Subcutaneous abdominal adipose tissue (tissue), 5 donors: Measurements from ENCODE around the gene NNAT.
"Not testable (repeated sequence)": the region's sequence is repeated elsewhere in the genome, so short reads cannot be mapped to it uniquely, and the experiment has no call there.

Experiments
- H3K27ac ChIP-seq: one replicate; pipeline ENCODE4 v1.7.0; 2013; ENCODE audit warnings: low read depth, mild to moderate bottlenecking, inconsistent platforms, low read length, moderate library complexity
- H3K27me3 ChIP-seq, 5 donors: one replicate each; pipeline ENCODE4 v1.7.0; 2013; ENCODE audit warnings: low read length in 5 of 5, inconsistent platforms in 1 of 5; ENCODE audit not compliant: control insufficient read depth in 5 of 5, insufficient read depth in 4 of 5
- H3K36me3 ChIP-seq, 5 donors: one replicate each; pipeline ENCODE4 v1.7.0; 2013; ENCODE audit warnings: low read length in 5 of 5; ENCODE audit not compliant: control insufficient read depth in 5 of 5, insufficient read depth in 5 of 5
- H3K4me1 ChIP-seq, 5 donors: one replicate each; pipeline ENCODE4 v1.7.0; 2013; ENCODE audit warnings: low read length in 5 of 5, mild to moderate bottlenecking in 3 of 5, moderate library complexity in 1 of 5; ENCODE audit not compliant: control insufficient read depth in 5 of 5, insufficient read depth in 5 of 5
- H3K4me3 ChIP-seq, 5 donors: one replicate each; pipeline ENCODE4 v1.7.0; 2013; ENCODE audit warnings: low read length in 5 of 5, low read depth in 1 of 5
- H3K9ac ChIP-seq, 5 donors: one replicate each; pipeline ENCODE4 v1.7.0; 2013; ENCODE audit warnings: low read length in 5 of 5, mild to moderate bottlenecking in 4 of 5, moderate library complexity in 3 of 5
- H3K9me3 ChIP-seq, 5 donors: one replicate each; pipeline ENCODE4 v1.7.0; 2013; ENCODE audit warnings: low read length in 5 of 5; ENCODE audit not compliant: control insufficient read depth in 5 of 5
- donor health status: healthy.
- donor health status: healthy.
- donor health status: healthy.
- donor health status: healthy.
- donor health status: healthy.

NNAT gene

DNA sequence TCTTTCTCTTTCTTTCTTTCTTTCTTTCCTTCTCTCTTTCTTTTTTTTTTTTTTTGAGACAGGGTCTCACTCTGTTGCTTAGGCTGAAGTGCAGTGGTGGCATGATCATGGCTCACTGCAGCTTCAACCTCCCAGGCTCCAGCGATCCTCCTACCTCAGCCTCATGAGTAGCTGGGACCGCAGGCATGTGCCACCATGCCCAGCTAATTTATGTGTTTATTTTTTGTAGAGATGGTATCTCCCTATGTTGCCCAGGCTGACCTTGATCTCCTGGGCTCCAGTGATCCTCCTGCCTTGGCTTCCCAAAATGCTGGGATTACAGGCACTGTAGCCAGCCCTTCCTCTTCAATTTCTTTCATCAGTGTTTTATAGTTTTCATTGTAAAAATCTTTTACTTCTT, 30.6 kb downstream of the NNAT start:
- not testable (repeated sequence) for H3K27ac ChIP-seq, H3K4me3 ChIP-seq, H3K4me1 ChIP-seq, H3K9me3 ChIP-seq, H3K36me3 ChIP-seq, H3K9ac ChIP-seq, H3K27me3 ChIP-seq

DNA sequence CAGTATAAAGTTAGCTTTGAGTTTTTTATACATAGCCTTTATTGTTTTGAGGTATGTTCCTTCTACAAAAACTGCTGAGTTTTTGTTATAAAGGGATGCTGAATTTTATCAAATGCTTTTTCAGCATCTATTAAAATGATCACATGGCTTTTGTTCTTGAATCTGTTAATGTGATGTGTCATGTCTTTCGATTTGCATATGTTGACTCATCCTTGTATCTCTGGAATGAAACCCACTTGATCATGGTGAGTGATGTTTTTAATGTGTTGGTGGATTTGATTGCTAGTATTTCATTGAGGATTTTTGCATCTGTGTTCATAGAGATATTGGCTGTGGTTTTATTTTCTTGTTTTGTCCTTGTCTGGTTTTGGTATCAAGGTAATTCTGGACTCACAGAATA, 31.4 kb downstream of the NNAT start:
- no peak overlapping the region for H3K27ac ChIP-seq
- H3K9ac ChIP-seq: no peak overlapping the region
- H3K4me3 ChIP-seq: no peak overlapping the region
- H3K27me3 ChIP-seq: peaks cover 0 to 5% (median 4%) of the 10 kb centered on the region in 5 donors
- no peaks in the 10 kb centered on the region for H3K9me3 ChIP-seq
- H3K4me1 ChIP-seq: no peaks in the 10 kb centered on the region
- H3K36me3 ChIP-seq: no peaks in the 10 kb centered on the region

DNA sequence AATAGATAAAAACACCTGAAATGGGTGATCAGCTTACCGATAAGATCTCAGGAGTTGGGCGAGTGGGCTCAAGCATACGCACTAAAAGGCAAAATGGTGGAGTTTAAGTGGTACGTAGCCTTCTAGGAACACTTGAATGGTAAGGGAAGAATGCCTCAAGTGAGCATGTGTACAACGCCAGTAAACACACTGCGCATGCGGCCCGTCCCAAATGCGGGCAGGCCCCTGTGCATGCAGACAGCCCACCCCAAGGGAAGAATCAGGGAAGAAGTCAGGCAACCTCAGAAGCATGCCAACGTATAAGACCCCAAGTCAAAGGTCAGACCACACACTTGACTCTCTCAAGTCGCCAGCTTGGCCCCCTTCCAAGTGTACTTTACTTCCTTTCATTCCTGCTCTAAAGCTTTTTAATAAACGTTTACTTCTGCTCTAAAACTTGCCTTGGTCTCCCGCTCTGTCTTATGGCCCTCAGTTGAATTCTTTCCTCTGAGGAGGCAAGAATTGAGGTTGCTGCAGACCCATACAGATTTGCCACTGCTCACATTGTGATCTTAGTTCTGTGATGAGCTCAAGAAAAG, 33.8 kb downstream of the NNAT start:
- H3K9me3 ChIP-seq, H3K4me3 ChIP-seq, H3K4me1 ChIP-seq, H3K9ac ChIP-seq, H3K36me3 ChIP-seq, H3K27ac ChIP-seq: not testable (repeated sequence)
- H3K27me3 ChIP-seq: peaks cover 0 to 11% (median 4%) of the 10 kb centered on the region in 5 donors

DNA sequence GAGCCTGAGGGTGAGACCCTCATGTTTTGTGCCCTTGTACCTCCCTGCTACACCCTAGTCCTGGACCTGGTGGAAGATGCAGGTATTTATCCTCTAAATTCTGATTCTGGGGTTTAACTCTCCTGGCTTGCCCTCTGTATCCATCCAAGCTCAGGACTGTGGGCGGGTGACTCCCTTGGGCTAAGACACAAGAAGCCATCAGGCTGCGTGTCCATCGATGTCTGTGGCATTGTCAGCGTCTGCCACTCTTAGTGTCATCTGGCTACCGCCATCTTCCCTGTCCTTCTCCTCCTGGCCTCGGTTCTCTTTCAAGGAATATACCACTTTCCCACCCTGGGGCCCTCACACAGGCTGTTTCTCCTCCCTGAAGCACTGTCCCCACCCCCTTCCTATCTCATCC, 35.5 kb downstream of the NNAT start:
- Histone ChIP-seq H3K36me3 (no peaks in the 10 kb centered on the region), H3K27ac (no peak overlapping the region), H3K4me3 (no peak overlapping the region), H3K9me3 (no peaks in the 10 kb centered on the region), H3K4me1 (no peaks in the 10 kb centered on the region), H3K9ac (no peak overlapping the region), H3K27me3 (peaks cover 0 to 11% (median 4%) of the 10 kb centered on the region in 5 donors)

DNA sequence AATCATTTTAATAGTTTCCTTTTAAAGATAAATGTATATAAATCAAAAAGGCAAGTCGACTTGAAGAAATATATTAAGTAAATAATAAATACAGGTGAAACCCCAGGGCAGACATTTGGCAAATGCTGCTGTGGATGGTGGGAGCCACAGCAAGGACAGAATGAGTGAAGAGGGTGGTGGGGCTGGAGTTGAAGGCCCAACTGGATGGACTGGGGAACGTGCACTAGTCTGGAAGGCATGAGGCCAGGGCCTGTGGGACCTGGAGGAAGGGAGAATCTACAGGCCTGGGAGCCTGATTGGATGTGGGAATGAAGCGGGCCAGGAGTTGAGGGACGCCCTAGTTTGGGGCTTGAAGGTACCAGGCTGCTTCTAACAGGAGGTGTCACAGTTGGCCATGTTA, 37.3 kb downstream of the NNAT start:
- peaks cover 2 to 14% (median 10%) of the 10 kb centered on the region in 5 donors for H3K27me3 ChIP-seq
- H3K9me3 ChIP-seq: no peaks in the 10 kb centered on the region
- H3K36me3 ChIP-seq: no peaks in the 10 kb centered on the region
- H3K4me1 ChIP-seq: no peaks in the 10 kb centered on the region
- no peak overlapping the region for H3K27ac ChIP-seq
- H3K4me3 ChIP-seq: no peak overlapping the region
- H3K9ac ChIP-seq: no peak overlapping the region

DNA sequence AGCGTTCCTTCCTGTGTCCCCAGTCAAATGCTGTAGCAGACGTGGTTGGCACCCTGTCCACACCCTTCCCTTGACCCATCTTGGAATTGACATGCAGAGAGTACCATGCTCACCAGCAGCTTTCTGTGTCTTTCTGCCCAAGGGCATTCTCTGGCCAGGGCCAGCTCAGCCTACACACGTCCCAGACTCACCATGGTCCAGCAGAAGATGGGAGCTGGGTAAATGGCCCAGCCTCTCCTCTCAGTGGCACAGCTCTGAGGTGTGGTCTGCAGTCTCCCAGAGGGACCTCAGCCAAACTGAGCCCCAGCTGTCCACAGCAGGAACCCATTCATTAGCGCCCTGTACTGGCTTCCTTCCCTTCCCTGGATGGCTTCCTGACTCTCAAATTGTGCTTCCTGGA, 37.7 kb downstream of the NNAT start:
- Histone ChIP-seq H3K4me3 (no peak overlapping the region), H3K9ac (no peak overlapping the region), H3K27me3 (peaks cover 5 to 14% (median 12%) of the 10 kb centered on the region in 5 donors), H3K4me1 (no peaks in the 10 kb centered on the region), H3K27ac (no peak overlapping the region), H3K36me3 (no peaks in the 10 kb centered on the region), H3K9me3 (no peaks in the 10 kb centered on the region)

DNA sequence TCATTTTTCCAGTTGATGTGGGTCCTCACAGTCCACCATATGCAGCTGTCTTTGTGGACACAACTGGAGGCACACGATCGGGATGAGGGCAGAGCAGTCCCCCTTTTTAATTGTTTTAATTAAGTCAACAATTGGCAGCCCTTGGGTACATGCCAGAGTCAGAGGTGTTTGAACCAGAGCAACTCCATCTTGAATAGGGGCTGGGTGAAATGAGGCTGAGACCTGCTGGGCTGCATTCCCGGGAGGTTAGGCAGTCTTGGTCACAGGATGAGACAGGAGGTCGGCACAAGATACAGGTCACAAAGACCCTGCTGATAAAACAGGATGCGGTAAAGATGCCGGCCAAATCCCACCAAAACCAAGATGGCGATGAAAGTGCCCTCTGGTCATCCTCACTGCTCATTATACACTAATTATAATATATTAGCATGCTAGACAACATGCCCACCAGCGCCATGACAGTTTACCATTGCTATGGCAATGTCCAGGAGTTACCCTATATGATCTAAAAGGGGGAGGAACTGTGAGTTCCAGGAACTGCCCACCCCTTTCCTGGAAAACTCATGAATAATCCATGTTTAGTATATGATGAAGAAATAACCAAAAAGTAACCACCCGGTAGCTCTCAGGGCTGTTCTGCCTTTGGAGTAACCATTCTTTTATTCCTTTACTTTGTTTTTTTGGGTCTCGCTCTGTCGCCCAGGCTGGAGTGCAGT, 38.4 kb downstream of the NNAT start:
- Histone ChIP-seq H3K4me1 (peaks cover 0 to 4% (median under 1%) of the 10 kb centered on the region in 5 donors), H3K9ac (no peak overlapping the region), H3K9me3 (no peaks in the 10 kb centered on the region), H3K4me3 (no peak overlapping the region), H3K27ac (no peak overlapping the region), H3K36me3 (no peaks in the 10 kb centered on the region), H3K27me3 (peaks cover 11 to 17% (median 15%) of the 10 kb centered on the region in 5 donors)

DNA sequence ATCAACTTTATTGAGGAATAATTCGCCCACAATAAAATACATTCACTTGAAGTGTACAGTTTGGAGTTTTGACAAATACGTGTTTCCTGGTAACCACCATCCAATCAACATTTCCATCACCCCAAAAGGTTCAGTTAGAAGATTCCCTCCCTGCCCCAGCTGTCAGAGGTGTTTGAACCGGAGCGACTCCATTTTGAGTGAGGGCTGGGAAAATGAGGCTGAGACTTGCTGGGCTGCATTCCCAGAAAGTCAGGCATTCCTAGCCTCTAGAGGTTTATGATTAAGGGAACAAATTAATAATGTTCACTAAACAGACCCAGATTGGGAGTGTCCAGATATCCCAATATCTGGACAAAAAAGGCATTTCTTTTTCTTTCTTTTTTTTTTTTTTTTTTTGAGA, 39.6 kb downstream of the NNAT start:
- H3K9me3 ChIP-seq: no peaks in the 10 kb centered on the region
- no peaks in the 10 kb centered on the region for H3K36me3 ChIP-seq
- no peak overlapping the region for H3K4me3 ChIP-seq
- H3K27me3 ChIP-seq: peaks cover 22 to 28% (median 26%) of the 10 kb centered on the region in 5 donors
- no peak overlapping the region for H3K9ac ChIP-seq
- H3K27ac ChIP-seq: no peak overlapping the region
- H3K4me1 ChIP-seq: peaks cover 0 to 6% (median 3%) of the 10 kb centered on the region in 5 donors

DNA sequence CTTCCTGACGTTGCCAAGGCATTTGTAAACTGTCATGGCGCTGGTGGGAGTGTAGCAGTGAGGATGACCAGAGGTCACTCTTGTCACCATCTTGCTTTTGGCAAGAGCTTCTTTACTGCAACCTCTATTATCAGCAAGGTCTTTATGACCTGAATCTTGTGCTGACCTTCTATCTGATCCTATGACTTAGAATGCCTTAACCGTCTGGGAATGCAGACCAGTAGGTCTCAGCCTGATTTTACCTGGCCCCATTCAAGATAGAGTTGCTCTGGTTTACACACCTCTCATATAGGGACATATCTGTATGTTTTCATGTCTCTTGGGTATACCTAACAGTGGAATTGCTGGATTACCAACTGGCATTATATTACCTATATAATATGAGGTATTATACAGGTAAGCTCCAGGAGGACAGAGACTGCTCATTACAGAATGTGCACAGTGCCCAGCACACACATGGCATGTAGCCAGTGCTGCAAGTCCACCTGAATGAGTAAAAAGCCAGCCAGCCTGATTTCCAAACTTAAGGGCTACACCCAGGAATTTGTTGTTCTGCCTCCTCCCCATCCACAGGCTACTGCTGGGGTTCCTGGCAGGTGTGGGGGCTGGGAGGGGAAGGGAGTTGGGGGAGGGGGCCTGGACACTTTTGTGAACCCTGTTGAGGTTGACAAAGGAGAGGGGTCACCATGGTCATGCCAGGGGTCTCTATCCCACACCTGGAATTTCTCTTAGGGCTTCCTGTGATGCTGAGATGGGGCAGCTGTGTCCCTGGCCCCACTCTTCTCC, 41.8 kb downstream of the NNAT start:
- H3K4me3 ChIP-seq: no peak overlapping the region
- peaks cover 0 to 6% (median 3%) of the 10 kb centered on the region in 5 donors for H3K4me1 ChIP-seq
- no peak overlapping the region for H3K9ac ChIP-seq
- H3K36me3 ChIP-seq: no peaks in the 10 kb centered on the region
- H3K27me3 ChIP-seq: peaks cover 18 to 46% (median 31%) of the 10 kb centered on the region in 5 donors
- H3K9me3 ChIP-seq: no peaks in the 10 kb centered on the region
- no peak overlapping the region for H3K27ac ChIP-seq

DNA sequence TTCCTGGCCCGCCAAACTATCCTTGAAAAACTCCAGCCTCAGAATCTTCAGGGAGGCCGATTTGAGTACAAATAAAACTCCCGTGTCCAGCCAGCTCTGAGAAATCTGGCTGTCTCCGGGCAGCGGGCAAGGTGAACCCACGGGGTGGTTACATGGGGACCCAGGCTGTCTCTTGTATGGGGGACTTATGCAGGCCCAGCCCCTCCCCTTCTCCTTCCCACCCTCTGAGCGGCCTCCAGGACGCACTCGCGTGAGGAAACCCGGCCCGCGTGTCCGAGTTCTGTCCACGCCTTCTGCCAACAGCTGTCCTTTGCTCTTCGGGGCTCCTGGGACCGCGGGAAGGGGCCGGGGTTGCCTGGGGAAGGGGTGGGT, 43.0 kb downstream of the NNAT start:
- Histone ChIP-seq H3K27me3 (peaks cover 24 to 55% (median 32%) of the 10 kb centered on the region in 5 donors), H3K27ac (no peak overlapping the region)

More for the DNA sequence above, 43.0 kb downstream of the NNAT start:
- peaks cover 0 to 6% (median 3%) of the 10 kb centered on the region in 5 donors for H3K4me1 ChIP-seq
- H3K9ac ChIP-seq: no peak overlapping the region
- no peak overlapping the region for H3K4me3 ChIP-seq
- no peaks in the 10 kb centered on the region for H3K9me3 ChIP-seq
- H3K36me3 ChIP-seq: no peaks in the 10 kb centered on the region
